ENCODE results near the gene KRT40.

DNA sequence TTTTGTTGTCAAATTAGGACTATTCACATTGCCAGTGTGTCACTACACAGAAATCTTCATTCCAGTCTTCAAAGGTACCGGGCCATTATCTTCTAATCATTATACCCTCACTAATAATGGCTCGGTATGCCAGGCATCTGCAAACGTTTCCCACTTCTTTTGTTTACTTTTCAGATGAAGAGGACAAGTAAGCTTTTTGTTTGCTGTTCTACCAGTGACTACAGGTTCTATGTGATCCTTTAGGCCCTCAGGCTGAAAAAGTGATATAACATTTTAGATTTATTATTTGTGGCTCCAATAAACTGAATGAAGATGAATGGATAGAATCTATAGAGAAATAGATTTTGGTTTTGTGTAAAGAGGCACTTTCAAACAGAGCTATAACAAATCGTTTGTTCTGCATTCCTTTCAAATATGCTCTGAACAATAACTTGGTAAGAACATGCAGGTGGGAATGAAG, 25.2 kb upstream of the KRT40 start:
- no peak for TF ChIP-seq CTCF (IDR thresholded peaks at IDR 0.05)
- no peak for TF ChIP-seq EZH2 (IDR thresholded peaks at IDR 0.05; ENCODE audit: borderline replicate concordance, insufficient read depth, low read depth, low read length, poor library complexity, severe bottlenecking)
